GM21360 (cell line): ENCODE measurements around the gene ALAS1.

Experiments
- ATAC-seq: cut with Tn5 transposase; IDR thresholded peaks from one replicate; pipeline ENCODE4 v1.9.1; 2021; ENCODE audit warnings: mild to moderate bottlenecking, moderate library complexity; ENCODE audit not compliant: unreplicated experiment

ALAS1 gene

GRCh38 chr3:52233968-52234367, 36.0 kb downstream of the ALAS1 start:
- no peak for ATAC-seq

GRCh38 chr3:52234516-52235447, 36.8 kb downstream of the ALAS1 start:
- no peak for ATAC-seq

- ATAC-seq: no peak
Observed at GRCh38 chr3:52236424-52236886, 38.5 kb downstream of the ALAS1 start.

- ATAC-seq: no peak
Observed at GRCh38 chr3:52237006-52237656, 39.2 kb downstream of the ALAS1 start.

GRCh38 chr3:52237657-52238172, 39.8 kb downstream of the ALAS1 start:
- ATAC-seq: no peak

GRCh38 chr3:52238193-52238760, 40.3 kb downstream of the ALAS1 start:
- ATAC-seq: peak; percentile 2

- peak; percentile 66 for ATAC-seq
Observed at GRCh38 chr3:52238761-52239701, 41.1 kb downstream of the ALAS1 start, which contains the start of gene TWF2. TWF2 (minus strand) TSS chr3:52239158; CDS start chr3:52239016, 142 bp downstream.

GRCh38 chr3:52240059-52240885, 42.3 kb downstream of the ALAS1 start:
- no peak for ATAC-seq

- no peak for ATAC-seq
Observed at GRCh38 chr3:52240886-52241370, 43.0 kb downstream of the ALAS1 start.

GRCh38 chr3:52242039-52242438, 44.1 kb downstream of the ALAS1 start:
- no peak for ATAC-seq

- peak; percentile 37 for ATAC-seq
Observed at GRCh38 chr3:52243791-52244628, 46.0 kb downstream of the ALAS1 start.

GRCh38 chr3:52245322-52246263, 47.6 kb downstream of the ALAS1 start, which contains the start of gene PPM1M:
PPM1M (plus strand) TSS chr3:52245759; CDS start chr3:52245825, 66 bp downstream.
- ATAC-seq: no peak

GRCh38 chr3:52246264-52246620, 48.3 kb downstream of the ALAS1 start:
- no peak for ATAC-seq

- ATAC-seq: no peak
Observed at GRCh38 chr3:52246728-52247408, 48.9 kb downstream of the ALAS1 start.

GRCh38 chr3:52247409-52248164, 49.6 kb downstream of the ALAS1 start:
- ATAC-seq: no peak

- ATAC-seq: no peak
Observed at GRCh38 chr3:52248165-52248541, 50.2 kb downstream of the ALAS1 start.
